ENCODE results near the gene ABLIM2. TPM values are rescaled to one million over a fixed set of nuclear protein-coding genes. Genes with fewer than 3 reads are reported as not detected.

Gene ABLIM2
- total RNA-seq, 4 donors from 2014 or later: 5.9 to 20.0 (median 8.6) TPM

DNA sequence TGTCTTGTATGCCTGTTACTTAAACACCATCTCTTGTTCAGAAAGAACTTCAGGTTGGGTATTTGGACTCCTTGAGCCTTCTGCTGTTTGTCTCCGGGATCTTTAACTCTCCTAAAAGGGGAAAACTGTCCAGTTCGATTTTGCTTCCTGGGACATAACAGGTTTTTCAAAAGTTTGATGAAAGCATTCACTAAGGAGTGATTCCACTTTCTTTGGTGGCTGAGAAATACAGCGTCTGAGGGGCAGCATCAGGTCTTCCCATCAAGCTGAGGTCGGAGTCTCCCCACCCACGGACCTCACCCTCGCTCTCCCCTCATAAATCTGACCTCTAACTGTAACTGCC is 220.4 kb downstream of the ABLIM2 start:
- no peak for TF ChIP-seq CTCF (IDR thresholded peaks at IDR 0.05; ENCODE audit: low read depth)

- TF ChIP-seq CTCF (IDR thresholded peaks at IDR 0.05; ENCODE audit: low read depth): no peak
These were observed 221.6 kb downstream of the ABLIM2 start for GRCh38 chr4:7937006-7937405.

DNA sequence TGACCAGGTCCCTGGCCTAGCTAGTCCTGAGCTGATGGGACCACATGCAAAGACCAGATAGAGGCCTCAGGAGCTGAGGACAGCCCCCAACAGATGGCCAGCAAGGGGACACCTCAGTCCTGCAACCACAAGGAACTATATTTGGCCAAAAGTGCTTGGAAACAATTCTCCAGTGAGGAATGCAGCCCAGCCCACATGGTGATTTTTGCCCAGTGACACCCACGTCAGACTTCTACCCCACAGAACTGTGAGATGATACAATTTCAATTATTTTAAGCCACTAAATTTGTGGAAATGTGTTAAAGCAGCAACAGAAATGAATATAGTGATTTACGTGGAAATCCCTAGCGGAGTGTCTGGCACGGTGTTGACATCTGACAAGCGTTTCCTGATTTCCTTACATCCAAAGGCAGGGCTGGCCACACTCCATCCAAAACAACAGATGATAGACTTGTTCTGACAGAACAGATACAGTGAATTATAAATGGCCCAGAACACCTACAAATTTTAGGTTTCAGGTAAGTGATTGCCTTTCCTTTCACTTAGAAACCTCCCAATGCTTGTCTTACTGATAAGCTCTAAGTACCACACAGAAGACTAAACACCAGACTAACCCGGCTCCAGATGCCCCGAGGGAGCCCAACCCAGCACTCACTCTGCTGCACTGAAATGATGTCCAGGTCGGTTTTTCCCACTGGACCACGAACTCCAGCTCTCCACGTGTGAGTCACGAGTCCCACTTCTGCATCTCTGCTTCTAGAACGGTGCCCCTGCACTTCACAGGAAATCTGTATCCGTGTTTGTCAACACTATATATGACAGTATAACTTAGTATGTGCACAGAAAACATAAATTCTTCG is 224.7 kb downstream of the ABLIM2 start:
- no peak for TF ChIP-seq CTCF (IDR thresholded peaks at IDR 0.05; ENCODE audit: low read depth)

- TF ChIP-seq CTCF (IDR thresholded peaks at IDR 0.05; ENCODE audit: low read depth): no peak
These were observed 226.3 kb downstream of the ABLIM2 start for GRCh38 chr4:7932287-7932686.

DNA sequence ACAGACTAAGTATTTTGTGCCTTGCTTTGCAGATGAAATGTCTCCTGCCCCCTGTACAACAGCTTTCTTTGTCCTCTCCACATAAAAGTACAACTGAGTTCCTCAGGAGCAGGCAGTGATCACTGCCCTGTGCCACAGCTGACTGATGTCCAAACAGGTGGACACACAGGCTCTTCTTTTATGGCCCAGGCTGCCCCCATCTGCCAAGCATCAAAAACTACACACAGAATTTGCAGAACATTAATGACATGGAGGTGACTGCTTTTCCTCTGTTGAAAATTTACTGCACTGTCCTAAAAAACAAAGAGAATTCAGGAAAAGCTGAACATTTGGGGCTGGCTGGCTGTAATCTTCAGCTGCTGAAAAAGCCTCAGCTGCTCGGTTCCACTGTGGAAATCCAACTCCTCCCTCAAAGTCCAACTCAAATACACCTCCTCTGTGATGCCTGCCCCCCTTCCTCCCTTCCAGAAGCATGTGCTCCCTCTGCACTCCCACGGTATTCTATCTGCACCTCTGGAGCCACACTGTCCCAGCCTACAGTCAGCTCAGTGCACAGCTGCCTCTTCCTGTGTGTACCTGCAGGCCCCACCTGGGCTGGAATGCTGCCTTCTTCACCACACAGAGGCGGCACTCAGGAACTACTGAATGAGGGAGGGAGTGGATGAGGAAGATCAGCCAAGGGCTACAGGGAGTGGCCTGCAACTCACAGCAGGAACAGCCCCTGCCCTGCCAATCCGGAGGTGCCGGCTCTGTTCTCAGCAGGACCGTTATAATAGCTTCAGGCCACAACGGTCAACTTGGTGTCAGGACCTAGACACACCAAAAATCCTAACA is 229.3 kb downstream of the ABLIM2 start:
- no peak for TF ChIP-seq CTCF (IDR thresholded peaks at IDR 0.05; ENCODE audit: low read depth)

DNA sequence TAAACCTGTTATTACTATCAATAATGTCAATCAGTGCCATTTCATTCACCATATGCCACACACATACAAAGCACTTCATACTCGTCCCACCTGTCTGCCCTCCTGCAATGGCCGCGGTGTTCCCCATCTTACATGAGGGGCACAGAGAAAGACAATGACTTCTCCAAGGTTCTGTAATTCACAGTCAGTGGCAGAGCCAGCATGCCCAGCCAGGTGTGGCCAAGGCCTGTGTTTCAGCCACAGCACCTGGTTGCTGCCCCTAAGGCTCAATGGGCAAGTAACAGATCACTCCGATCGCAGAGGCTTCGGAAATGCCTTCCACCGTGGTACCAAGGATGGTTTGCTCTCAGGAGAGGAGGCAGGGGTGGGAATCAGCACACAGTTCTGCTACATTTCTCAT is 229.9 kb downstream of the ABLIM2 start:
- no peak for TF ChIP-seq CTCF (IDR thresholded peaks at IDR 0.05; ENCODE audit: low read depth)

- no peak for TF ChIP-seq CTCF (IDR thresholded peaks at IDR 0.05; ENCODE audit: low read depth)
These were observed 231.8 kb downstream of the ABLIM2 start for GRCh38 chr4:7926822-7927221.
